Progenitor cell of endocrine pancreas (in vitro differentiated cells): ENCODE measurements around the gene FZD4. TPM values are rescaled to one million over a fixed set of nuclear protein-coding genes. Genes with fewer than 3 reads are reported as not detected.
A peak's percentile ranks its signal among the peaks of the same experiment; 100 is the strongest.

Source experiments
- DNase-seq: peaks from one replicate; pipeline ENCODE4 v3.0.0; 2021; ENCODE audit warnings: low spot score; ENCODE audit not compliant: unreplicated experiment
- H3K27ac Mint-ChIP-seq: 2 replicates; pipeline ENCODE4 v1.8.0; 2021; ENCODE audit warnings: mild to moderate bottlenecking, moderate library complexity, mixed read lengths
- H3K27me3 Mint-ChIP-seq: 2 replicates; pipeline ENCODE4 v1.8.0; 2021; ENCODE audit warnings: mixed read lengths
- H3K36me3 Mint-ChIP-seq: 2 replicates; pipeline ENCODE4 v1.8.0; 2022; ENCODE audit warnings: mixed read lengths; ENCODE audit not compliant: insufficient read depth
- H3K4me1 Mint-ChIP-seq: 2 replicates; pipeline ENCODE4 v1.8.0; 2021; ENCODE audit warnings: low read depth, mixed read lengths
- H3K4me3 Mint-ChIP-seq: 2 replicates; pipeline ENCODE4 v1.8.0; 2021; ENCODE audit warnings: low read depth, mild to moderate bottlenecking, moderate library complexity, mixed read lengths
- H3K9me3 Mint-ChIP-seq: 2 replicates; pipeline ENCODE4 v1.8.0; 2021; ENCODE audit warnings: low read depth, mixed read lengths
- total RNA-seq: library from RNA; stranded (reverse); gene quantifications from 2 replicates; pipeline ENCODE4 v1.2.1, GENCODE V29; 2021
- TF ChIP-seq, protein P1 (sequence below): fragments of 200-600 bp; sonication (generic); IDR thresholded peaks from one replicate; pipeline ENCODE4 v1.5.0; 2021; ENCODE audit warnings: antibody characterized with exemption, mild to moderate bottlenecking; ENCODE audit not compliant: unreplicated experiment

Gene FZD4
- total RNA-seq, 1 donor from 2014 or later, result 9.3 TPM

DNA sequence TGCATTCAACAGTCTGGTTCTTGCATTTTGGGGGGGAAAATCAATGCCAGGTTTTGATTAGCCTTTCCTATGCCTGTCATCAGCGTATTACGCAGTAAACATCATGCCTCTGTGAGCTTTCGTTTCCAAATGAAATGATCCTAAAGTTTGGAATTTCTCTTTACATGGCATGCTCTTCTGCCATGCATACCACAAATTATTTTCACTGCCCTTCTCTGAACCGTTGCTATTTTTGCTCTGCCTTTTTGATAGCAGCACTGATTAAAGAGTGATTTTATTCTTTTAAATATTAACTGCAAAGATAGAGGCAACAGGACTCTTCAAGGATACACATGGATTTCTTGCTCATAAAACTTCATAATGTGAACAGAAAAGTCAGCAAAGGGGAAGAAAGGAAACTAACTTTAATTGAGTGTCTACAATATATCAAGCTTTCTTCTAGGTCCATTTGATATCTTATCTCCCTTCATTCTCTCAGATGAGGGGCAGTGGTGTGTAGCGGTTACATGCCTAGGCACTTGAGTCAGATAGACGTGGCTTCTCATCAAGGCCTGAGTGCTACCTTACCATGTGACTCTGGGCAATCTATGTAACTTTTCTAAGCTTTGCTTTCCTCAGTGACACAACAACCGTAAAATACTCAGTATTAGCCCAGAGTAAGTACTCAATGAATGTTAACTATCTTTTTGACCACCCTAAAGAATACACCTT lies 25.0 kb upstream of the FZD4 start:
- no peaks in the 10 kb centered on the region for H3K36me3 Mint-ChIP-seq
- H3K27me3 Mint-ChIP-seq, result no peaks in the 10 kb centered on the region
- TF ChIP-seq, protein P1, sequence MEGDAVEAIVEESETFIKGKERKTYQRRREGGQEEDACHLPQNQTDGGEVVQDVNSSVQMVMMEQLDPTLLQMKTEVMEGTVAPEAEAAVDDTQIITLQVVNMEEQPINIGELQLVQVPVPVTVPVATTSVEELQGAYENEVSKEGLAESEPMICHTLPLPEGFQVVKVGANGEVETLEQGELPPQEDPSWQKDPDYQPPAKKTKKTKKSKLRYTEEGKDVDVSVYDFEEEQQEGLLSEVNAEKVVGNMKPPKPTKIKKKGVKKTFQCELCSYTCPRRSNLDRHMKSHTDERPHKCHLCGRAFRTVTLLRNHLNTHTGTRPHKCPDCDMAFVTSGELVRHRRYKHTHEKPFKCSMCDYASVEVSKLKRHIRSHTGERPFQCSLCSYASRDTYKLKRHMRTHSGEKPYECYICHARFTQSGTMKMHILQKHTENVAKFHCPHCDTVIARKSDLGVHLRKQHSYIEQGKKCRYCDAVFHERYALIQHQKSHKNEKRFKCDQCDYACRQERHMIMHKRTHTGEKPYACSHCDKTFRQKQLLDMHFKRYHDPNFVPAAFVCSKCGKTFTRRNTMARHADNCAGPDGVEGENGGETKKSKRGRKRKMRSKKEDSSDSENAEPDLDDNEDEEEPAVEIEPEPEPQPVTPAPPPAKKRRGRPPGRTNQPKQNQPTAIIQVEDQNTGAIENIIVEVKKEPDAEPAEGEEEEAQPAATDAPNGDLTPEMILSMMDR, result no peak
- no peak for DNase-seq
- H3K4me1 Mint-ChIP-seq, result peaks cover 4% of the 10 kb centered on the region
- no peak overlapping the region for H3K27ac Mint-ChIP-seq
- no peaks in the 10 kb centered on the region for H3K9me3 Mint-ChIP-seq
- H3K4me3 Mint-ChIP-seq, result no peak overlapping the region

DNA sequence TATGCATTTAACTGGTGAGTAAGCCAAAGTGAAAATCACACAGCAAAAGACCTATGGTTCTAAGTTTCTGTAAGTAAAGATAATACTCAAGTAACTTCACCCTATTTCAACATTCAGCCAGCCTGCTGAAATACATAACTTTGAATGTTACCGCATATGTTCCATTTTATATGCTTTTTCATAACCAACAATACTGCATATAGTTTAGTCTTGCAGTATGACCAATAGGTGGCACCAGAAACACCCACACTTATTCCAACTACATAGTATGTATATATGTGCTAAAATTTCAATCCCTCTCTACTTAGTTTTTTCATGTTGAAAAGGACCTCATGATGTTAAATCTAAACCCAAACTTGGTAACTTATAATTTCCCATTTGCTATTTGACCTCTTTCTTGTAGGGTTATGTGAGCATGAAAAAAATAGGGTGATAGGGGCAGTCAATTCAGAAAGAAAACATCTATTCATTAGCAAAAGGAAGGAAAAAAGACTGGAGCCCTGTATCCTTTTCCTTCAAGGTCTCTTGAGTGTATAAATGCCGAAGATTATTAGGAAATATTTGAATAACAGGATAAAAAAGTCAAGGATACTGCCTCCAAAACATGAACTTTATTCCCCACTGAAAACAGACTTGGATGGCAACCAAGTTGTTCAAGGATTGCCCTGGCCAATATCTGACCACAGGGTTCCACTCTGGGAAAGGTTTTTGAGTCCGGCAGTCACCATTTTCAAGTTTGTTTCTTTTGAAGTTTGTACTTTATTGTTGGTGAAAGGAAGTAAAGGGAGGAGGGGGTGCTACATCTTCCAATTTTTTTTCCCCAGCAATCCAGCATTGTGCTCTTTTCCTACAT lies 23.8 kb upstream of the FZD4 start:
- Mint-ChIP-seq H3K27me3 (no peaks in the 10 kb centered on the region), H3K36me3 (no peaks in the 10 kb centered on the region), H3K4me3 (no peak overlapping the region), H3K27ac (no peak overlapping the region), H3K4me1 (peaks cover 4% of the 10 kb centered on the region), H3K9me3 (no peaks in the 10 kb centered on the region)
- TF ChIP-seq, protein P1, result peak; percentile 63
- no peak for DNase-seq

DNA sequence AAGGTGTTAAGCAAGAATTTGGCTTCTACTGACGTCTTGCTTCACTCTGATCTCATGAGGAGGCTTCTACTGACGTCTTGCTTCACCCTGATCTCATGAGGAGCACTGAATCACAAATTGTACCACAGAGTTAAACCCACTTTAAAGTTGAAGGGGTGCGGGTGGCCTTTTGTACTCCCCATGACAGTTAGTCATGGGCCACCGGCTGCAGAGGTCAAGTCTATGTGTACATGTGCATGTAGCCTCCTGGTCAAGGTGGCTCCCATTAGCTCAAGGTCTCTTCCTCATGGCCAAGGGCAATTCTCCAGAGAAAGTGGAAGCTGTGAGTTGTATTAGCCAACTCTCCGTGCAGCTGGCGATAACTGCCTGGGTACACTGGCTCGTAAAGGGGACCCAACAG lies 23.1 kb upstream of the FZD4 start:
- H3K27ac Mint-ChIP-seq, result no peak overlapping the region
- TF ChIP-seq, protein P1, result no peak
- no peak overlapping the region for H3K4me3 Mint-ChIP-seq
- no peak for DNase-seq
- no peaks in the 10 kb centered on the region for H3K27me3 Mint-ChIP-seq
- H3K4me1 Mint-ChIP-seq, result peaks cover 4% of the 10 kb centered on the region
- H3K36me3 Mint-ChIP-seq, result peaks cover 3% of the 10 kb centered on the region
- peaks cover 6% of the 10 kb centered on the region for H3K9me3 Mint-ChIP-seq

DNA sequence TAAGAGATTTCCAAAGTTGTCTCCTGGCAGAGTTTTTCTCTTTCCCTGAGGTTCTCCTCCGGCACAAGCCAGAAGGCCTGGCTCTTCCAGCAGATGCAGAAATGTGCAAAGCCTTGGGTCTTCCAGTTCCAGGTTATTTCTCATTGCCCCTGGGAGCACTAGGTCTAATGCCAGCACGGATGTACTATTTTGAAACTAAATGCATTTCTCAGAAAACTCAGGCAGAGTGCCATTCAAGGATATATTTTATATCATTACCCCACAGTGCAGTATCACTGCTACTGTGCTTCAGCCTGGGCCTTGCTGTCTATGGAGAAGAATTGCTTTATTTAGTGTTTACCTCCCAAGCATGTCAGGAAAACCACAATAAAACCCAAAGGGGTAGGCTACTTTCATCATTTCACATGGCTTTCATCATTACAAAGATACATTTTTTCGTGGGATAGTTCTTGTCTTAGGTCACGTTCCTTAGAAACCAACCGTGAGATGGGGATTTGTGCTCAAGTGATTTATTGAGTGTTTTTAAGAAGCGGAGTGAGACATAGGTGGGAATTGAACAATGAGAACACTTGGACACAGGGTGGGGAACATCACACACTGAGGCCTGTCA lies 22.4 kb upstream of the FZD4 start:
- Mint-ChIP-seq H3K9me3 (peaks cover 12% of the 10 kb centered on the region), H3K27ac (no peak overlapping the region), H3K36me3 (peaks cover 5% of the 10 kb centered on the region), H3K27me3 (no peaks in the 10 kb centered on the region), H3K4me3 (no peak overlapping the region), H3K4me1 (peaks cover 4% of the 10 kb centered on the region)
- no peak for DNase-seq
- TF ChIP-seq, protein P1, result no peak

DNA sequence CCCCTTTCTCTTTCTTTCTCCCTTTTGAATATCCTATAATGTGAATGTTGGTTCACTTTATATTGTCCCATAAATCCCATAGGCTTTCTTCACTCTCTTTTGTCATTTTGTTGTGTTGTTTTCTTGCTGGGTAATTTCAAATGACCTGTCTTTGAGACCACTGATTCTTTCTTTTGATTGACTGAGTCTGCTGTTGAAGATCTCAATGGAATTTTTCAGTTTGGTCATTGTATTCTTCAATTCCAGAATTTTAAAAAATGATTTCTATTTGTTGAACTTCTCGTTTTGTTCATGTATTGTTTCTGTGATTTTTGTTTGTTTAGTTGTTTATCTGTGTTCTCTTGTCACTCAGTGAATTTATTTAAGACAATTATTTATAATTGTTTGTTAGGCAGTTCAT lies 17.5 kb upstream of the FZD4 start:
- no peak overlapping the region for H3K27ac Mint-ChIP-seq
- TF ChIP-seq, protein P1, result no peak
- no peak for DNase-seq
- no peak overlapping the region for H3K4me3 Mint-ChIP-seq
- peaks cover 6% of the 10 kb centered on the region for H3K36me3 Mint-ChIP-seq
- H3K9me3 Mint-ChIP-seq, result peaks cover 13% of the 10 kb centered on the region
- H3K4me1 Mint-ChIP-seq, result no peaks in the 10 kb centered on the region
- no peaks in the 10 kb centered on the region for H3K27me3 Mint-ChIP-seq
